Measurements from ENCODE around the gene TSPAN11. TPM values are rescaled to one million over a fixed set of nuclear protein-coding genes. Genes with fewer than 3 reads are reported as not detected.

The TSPAN11 gene
- total and polyA plus RNA-seq, 2 of the 8 experiments (the other 6 are each of a cell fraction or from before 2014, with no cell fraction given) = 3.9 to 8.2 TPM

DNA sequence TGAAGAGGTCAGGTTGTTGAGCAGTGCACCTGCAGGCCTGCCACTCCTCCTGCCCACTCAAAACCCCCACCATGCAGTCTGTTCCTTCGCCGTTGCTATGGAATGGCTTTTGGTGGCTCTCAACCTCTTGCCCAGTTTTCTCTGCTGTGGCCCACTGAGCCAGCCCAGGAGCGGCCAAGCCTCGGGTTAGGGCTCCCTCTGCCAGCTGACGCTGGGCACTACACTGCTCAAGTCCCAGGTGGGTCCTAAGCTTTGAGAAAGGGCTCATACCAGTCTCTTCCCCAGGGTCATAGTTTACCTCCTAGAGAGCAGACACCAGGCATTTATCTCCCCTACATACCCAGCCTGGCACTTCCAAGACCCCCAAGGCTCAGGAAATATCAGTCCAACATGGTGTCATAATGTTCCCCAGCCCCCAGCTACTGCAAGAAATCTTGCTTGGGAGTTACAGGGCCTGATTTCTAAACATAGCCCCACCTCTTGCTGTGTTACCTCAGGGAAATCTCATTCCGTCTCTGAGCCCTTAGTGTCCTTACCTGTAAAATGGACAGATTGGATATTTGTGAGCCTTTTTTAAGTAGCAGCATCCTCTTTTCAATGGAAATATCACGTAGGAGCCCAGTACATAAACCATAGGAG lies 59.4 kb downstream of the TSPAN11 start:
- no peak overlapping the region for H2BK12ac ChIP-seq (ENCODE audit: low read depth, low read length)
- H2BK20ac ChIP-seq (ENCODE audit: low read length) = no peak overlapping the region
- H3K4me3 ChIP-seq (ENCODE audit: extremely low read depth in 1 of 4, insufficient read depth in 2 of 4, low read depth in 3 of 4, low read length in 4 of 4) = no peak overlapping the region
- CTCF ChIA-PET (ENCODE audit: partially characterized antibody) = interaction anchor here (0.6 to 21.1 kb wide), 39 partner anchors 13 to 588 kb away, joined by 3 to 385 read pairs (median 5); no protein-coding TSS in a partner anchor
- no peak overlapping the region for H3K4me2 ChIP-seq (ENCODE audit: insufficient read depth in 1 of 2, low read depth in 2 of 2, low read length in 2 of 2)
- H4K5ac ChIP-seq (ENCODE audit: insufficient read length, low read depth, low read length) = no peak overlapping the region
- no peak overlapping the region for H2AK5ac ChIP-seq (ENCODE audit: low read depth, low read length)
- no peak overlapping the region for H2BK15ac ChIP-seq (ENCODE audit: low read length)
- H3K79me1 ChIP-seq (ENCODE audit: low read depth, low read length) = no peaks in the 10 kb centered on the region
- peaks cover 0 to 3% of the 10 kb centered on the region in 2 experiments for H4K20me1 ChIP-seq (replicated peaks in 1 of 2; ENCODE audit: control insufficient read depth in 1 of 2, insufficient read depth in 2 of 2, low read length in 2 of 2)
- no peaks in the 10 kb centered on the region for H3K9me3 ChIP-seq (ENCODE audit: insufficient read depth in 2 of 2, low read depth in 1 of 2, low read length in 1 of 2)
- no peak overlapping the region for H3K4ac ChIP-seq (replicated peaks; ENCODE audit: insufficient read length, low read depth, low read length)
- no peaks in the 10 kb centered on the region for H3K79me2 ChIP-seq (ENCODE audit: control insufficient read depth in 1 of 2, insufficient read depth in 2 of 2, low read length in 2 of 2)
- H2AFZ ChIP-seq (ENCODE audit: low read length) = no peak overlapping the region
- no peaks in the 10 kb centered on the region for H3K36me3 ChIP-seq (ENCODE audit: control insufficient read depth in 2 of 4, insufficient read depth in 4 of 4, low read length in 3 of 4)
- peak; percentile 44 to 85 for DNase-seq (ENCODE audit: low read depth in 1 of 2, low spot score in 2 of 2)
- POLR2A ChIA-PET (ENCODE audit: partially characterized antibody) = interaction anchor here (1.0 to 1.4 kb wide), 2 partner anchors 120 to 135 kb away, joined by 3 to 4 read pairs; no protein-coding TSS in a partner anchor
- H2BK120ac ChIP-seq (replicated peaks; ENCODE audit: low read depth, low read length) = no peak overlapping the region
- H3K23ac ChIP-seq (ENCODE audit: insufficient read length) = no peak overlapping the region
- FAIRE-seq = peak; percentile 89
- 0 out of 2 replicates have a peak overlapping the region, but pooled peaks have one; percentile 2 for H2BK5ac ChIP-seq (ENCODE audit: low read depth, low read length)
- no peaks in the 10 kb centered on the region for H3K23me2 ChIP-seq (ENCODE audit: low read depth, low read length)
- H4K8ac ChIP-seq (ENCODE audit: extremely low read depth, insufficient read depth, low read length) = no peak overlapping the region
- no peak overlapping the region for H3K9ac ChIP-seq (replicated peaks in 1 of 4; ENCODE audit: extremely low read depth in 1 of 4, low read depth in 3 of 4, low read length in 3 of 4)
- H3K56ac ChIP-seq (replicated peaks; ENCODE audit: insufficient read length, low read depth, low read length) = no peak overlapping the region
- H3K27me3 ChIP-seq (replicated peaks in 1 of 4; ENCODE audit: control insufficient read depth in 3 of 4, extremely low read depth in 1 of 4, insufficient read depth in 3 of 4, low read length in 3 of 4) = no peaks in the 10 kb centered on the region
- H3K27ac ChIP-seq (ENCODE audit: low read depth, low read length) = no peak overlapping the region
- peaks cover 0 to 7% (median under 1%) of the 10 kb centered on the region in 4 experiments; a peak in 3 of 7 replicates for H3K4me1 ChIP-seq (replicated peaks in 1 of 4; ENCODE audit: control insufficient read depth in 3 of 4, insufficient read depth in 4 of 4, low read length in 3 of 4)
- 47% methylated on average over 7 of the region's 7 CpGs; no CpG with 5 or more reads in 1 of the 2 experiments for WGBS, 2 experiments (ENCODE audit: extremely low coverage in 1 of 2, insufficient coverage in 1 of 2, insufficient read length in 1 of 2, insufficient replicate concordance in 2 of 2, low coverage in 1 of 2, low lambda C conversion rate in 2 of 2, missing lambda C conversion rate in 1 of 2)
- no peak overlapping the region for H4K91ac ChIP-seq (replicated peaks; ENCODE audit: insufficient read length, low read length)
- H3K14ac ChIP-seq (ENCODE audit: insufficient read length) = no peak overlapping the region
- TF ChIP-seq E2F6 (IDR thresholded peaks at IDR 0.05) = no peak
- TF ChIP-seq CREB1 (IDR thresholded peaks at IDR 0.05) = no peak
- TF ChIP-seq KDM1A (IDR thresholded peaks at IDR 0.05; ENCODE audit: borderline replicate concordance, low read length) = peak; percentile 60; the same call in 1 of the 2 replicates
- 0 out of 2 replicates have a peak, but pooled peaks have one; percentile 38 for TF ChIP-seq SP4 (IDR thresholded peaks at IDR 0.05; ENCODE audit: low read length)
- TF ChIP-seq TCF12 (IDR thresholded peaks at IDR 0.05; ENCODE audit: low read depth, low read length) = no peak
- TF ChIP-seq CTCF (IDR thresholded peaks at IDR 0.05; ENCODE audit: control extremely low read depth in 1 of 3, insufficient read depth in 1 of 3, low read depth in 1 of 3, low read length in 3 of 3) = peak; percentile 90 to 94 (median 94)
- no peak for TF ChIP-seq CHD1 (IDR thresholded peaks at IDR 0.05; ENCODE audit: low read depth, low read length)
- peak; percentile 92 to 94 for TF ChIP-seq RAD21 (IDR thresholded peaks at IDR 0.05 in 1 of 2, conservative IDR thresholded peaks at IDR 0.05 in 1 of 2; ENCODE audit: low read depth in 2 of 2, low read length in 2 of 2)
- H3K18ac ChIP-seq (ENCODE audit: extremely low read depth, low read length) = no peak overlapping the region

All from H1 (cell line).